Left lobe of liver (tissue), 2 donors: Measurements from ENCODE around the gene HCN1. TPM values are rescaled to one million over a fixed set of nuclear protein-coding genes. Genes with fewer than 3 reads are reported as not detected.
"Not testable (repeated sequence)": the region's sequence is repeated elsewhere in the genome, so short reads cannot be mapped to it uniquely, and the experiment has no call there.

Source experiments
- ATAC-seq: fragments of 200-7000 bp; cut with Tn5 transposase; one replicate; pipeline ENCODE4 v1.9.1; 2020; ENCODE audit warnings: mild to moderate bottlenecking, moderate library complexity
- DNase-seq: peaks from one replicate; pipeline ENCODE4 v3.0.0-alpha.2; 2020; ENCODE audit warnings: low spot score
- total RNA-seq: library from RNA; stranded (reverse); gene quantifications from one replicate; pipeline ENCODE4 v1.2.1, GENCODE V29; 2021
- donor health status: DM: no; HTN: no; CAD: no; lungs with moderate emphysema.
- donor health status: DM: no; HTN: yes; CAD: no.

Gene HCN1
- total RNA-seq, 1 donor from 2014 or later = not detected

- no peak for DNase-seq
- no peak for ATAC-seq
Measured at GRCh38 chr5:45440466-45440865, 255.7 kb downstream of the HCN1 start.

GRCh38 chr5:45437752-45438151 lies 258.4 kb downstream of the HCN1 start:
- no peak for ATAC-seq
- DNase-seq = no peak

DNA sequence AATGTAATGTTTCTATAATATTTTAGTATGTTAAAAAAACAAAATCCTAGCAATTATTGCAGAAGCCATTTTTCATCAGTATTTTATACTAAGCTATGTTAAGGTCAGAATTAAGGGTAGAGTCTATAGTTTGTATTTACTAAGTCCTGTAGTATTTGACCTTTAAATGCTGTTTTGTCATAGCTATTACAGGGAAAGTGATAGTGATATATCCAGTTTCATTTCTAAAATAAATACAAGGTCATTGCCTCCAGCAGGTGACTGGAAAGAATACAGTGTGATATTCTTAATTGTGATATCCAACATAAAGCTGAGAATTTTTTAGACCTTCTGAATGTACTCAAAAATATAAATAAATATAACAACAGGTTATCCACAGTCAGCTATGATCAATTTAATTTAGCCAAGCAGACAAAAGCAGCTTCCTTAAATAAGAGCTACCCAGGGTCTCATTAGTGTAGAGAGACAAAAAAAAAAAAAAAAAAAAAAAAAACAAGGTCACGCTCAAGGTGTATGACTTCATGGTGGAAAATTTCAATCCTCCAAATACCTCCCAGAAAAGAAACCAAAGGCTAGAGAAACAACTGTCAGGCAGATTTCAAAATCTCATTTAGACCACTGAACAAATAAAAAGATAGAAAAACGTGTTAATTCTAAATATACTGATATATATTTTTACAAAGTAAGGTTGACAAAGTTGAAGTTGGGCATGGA lies 278.7 kb downstream of the HCN1 start:
- ATAC-seq (no peak), DNase-seq (no peak)

DNA sequence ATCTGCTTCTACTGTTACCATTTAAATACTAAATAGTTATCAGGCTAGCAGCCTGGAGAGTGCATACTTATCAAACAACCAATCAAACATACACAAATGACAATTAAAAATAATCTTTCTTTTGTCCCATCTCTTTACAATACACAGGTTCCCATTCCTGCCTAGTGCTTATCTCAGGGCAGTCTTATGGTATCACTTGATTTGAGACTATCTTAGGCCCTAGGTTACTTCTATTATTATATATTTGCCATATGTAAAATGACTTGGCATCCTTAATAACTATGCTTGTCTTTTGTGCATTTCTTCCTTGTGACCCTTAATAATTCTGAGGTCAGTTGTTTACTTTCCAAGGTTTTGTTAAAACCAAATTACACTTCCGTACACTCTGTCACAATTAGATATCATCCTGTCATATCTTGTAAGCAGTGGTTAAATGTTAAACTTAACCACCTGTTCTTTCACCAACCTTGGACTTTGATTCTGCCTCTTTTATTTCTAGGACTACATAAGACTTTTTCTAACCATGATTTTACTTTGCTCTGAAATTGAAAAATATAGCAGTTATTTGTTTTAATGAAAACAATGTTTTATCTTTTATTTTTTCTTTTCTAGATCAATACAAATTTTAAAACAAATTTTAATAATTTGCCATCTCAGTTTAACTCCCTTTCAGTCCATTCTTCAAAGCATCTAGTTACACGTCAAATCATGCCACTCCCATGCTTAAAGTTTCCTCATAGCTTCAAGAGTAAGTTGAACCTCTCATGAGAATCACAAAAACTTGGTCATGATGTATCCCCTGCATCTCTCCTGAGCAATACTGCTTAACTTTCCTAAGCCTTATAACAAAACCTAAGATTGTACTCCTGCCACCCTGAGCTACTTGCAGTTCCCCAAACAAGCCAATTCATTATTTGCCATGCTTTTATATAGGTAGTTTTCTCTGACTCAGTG lies 281.3 kb downstream of the HCN1 start:
- ATAC-seq (no peak), DNase-seq (no peak)

DNA sequence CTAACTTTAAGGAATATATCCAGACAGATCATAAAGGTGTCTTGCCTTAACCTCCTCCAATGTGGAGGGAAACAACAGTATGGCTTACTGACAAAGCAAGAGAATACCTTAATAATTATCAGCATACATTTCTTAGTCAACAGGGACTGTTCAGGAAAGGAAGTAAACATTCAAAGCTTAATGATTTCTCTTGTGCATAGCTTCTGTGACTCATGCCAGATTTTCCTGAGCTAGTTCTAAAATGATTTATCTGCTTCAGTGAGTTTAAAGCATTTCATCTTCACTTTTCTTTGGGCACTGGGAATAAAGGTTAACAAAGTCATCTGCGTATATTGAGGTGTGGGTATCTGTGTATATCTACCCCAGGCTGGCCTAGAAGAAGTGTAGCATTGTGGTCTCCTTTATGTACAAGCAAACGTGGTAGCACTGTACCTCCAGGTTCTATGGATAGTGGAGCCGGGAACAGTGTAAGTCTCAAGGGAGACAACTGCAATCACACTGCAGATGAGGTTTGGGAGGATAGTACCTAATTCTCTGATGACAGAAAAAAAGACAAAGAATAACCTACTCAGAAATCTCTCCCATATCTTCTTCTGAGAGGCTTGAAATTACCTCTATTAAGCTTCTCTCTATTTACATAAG lies 284.1 kb downstream of the HCN1 start:
- DNase-seq (no peak), ATAC-seq (no peak)

- no peak for ATAC-seq
- no peak for DNase-seq
Measured at GRCh38 chr5:45410304-45410995, 285.7 kb downstream of the HCN1 start.

DNA sequence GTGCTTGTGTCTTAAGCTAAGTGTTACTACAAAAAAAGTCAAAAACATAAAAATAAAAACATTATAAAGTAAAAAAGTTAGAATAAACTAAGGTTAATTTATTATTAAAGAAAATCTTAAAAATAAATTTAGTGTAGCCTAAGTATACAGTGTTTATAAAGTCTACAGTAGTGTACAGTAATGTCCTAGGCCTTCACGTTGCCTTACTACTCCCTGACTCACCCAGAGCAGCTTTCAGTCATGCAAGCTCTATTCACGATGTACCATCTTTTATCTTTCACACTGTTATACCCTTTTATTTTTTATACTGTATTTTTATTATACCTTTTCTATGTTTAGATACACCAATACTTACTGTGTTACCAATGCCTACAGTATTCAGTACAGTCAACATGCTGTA lies 288.1 kb downstream of the HCN1 start:
- DNase-seq (no peak), ATAC-seq (no peak)

GRCh38 chr5:45402804-45403455 lies 293.2 kb downstream of the HCN1 start:
- ATAC-seq (no peak), DNase-seq (no peak)

DNA sequence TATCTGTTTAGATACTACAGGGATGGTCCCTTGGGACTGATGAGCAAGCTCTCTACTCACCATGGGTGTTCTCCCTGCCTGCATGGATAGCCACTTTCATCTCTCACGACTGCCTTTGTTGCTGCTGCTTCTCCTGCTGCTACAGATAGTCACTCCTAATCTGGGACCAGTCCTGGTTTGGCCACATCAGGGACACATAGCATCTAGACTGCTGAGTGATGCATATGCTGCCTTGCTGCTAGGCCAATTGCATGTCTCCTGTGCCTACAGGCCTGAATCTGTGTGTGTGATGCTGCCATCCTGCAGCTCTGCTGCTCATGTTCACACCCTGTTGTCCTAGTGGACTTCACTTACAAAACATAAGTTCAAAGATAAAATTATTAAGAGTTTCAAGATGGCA lies 297.1 kb downstream of the HCN1 start:
- DNase-seq (no peak), ATAC-seq (no peak)

GRCh38 chr5:45385321-45386058 lies 310.7 kb downstream of the HCN1 start:
- DNase-seq = no peak
- no peak for ATAC-seq

- no peak for ATAC-seq
- no peak for DNase-seq
Measured at GRCh38 chr5:45383985-45384384, 312.2 kb downstream of the HCN1 start.

DNA sequence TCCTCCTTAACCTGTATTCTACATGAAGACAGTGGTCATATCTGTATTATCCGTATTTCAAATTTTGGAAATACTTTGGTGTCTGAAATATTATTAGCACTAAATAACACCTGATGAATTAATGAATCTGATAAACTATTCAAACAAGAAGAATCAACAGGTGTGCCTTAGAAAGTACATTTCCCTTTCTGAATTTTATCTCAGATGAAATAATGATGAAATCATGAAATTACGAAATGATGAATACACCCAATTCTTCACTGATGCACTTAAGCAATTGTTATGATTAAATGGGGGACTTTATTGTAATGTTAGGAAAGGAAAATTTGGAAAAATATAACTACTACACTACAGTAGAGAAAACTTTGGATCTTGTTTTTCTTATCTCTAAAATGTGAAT lies 313.6 kb downstream of the HCN1 start:
- DNase-seq (no peak), ATAC-seq (no peak)

GRCh38 chr5:45376417-45376816 lies 319.8 kb downstream of the HCN1 start:
- DNase-seq (no peak), ATAC-seq (no peak)

GRCh38 chr5:45372629-45373028 lies 323.6 kb downstream of the HCN1 start:
- no peak for ATAC-seq
- DNase-seq = no peak

DNA sequence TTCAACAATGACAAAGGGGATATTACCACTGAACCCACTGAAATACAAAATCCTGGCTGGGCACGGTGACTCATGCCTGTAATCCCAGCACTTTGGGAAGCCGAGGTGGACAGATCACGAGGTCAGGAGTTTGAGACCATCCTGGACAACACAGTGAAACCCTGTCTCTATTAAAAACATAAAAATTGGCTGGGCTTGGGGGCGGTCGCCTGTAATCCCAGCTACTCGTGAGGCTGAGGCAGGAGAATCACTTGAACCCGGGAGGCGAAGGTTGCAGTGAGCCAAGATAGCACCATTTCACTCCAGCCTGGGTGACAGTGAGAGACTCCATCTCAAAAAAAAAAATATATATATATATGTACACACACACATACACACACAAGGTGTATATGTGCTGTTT lies 324.8 kb downstream of the HCN1 start:
- DNase-seq, ATAC-seq: not testable (repeated sequence)

DNA sequence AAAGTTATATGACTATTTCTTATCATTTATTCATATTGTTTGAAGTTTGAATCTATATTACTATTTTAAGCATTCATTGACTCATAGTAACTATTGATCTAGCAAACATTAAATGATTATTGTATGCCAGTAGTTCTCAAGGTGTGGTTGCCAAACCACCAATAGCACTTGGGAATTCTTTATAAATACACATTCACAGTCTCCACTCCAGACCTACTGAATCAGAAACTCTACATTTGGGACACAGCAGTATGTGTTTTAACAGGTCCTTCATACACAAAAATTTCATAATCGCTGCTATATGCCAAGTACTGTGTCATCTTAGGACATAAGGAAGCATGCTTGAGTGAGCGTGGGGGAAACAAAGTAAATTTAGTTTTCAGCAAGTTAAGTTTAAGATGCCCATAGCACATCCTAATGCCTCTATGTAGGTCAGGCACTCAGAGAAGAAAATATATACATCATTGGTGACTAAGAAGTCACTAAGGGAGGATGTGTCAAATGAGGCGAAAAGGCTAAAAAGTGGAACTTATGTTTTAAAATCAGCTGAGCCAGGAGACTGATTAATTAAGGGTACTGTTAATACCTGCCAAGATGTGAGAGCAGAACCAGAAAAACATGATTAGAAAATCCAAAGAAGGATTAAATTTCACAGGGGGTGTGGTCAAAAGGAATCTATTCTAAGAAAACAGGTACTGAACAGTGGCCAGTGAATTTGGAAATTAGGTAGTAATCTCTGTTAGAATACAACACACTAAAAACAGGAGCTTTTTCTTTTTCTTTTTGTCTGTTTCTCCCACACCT lies 340.8 kb downstream of the HCN1 start:
- ATAC-seq (no peak), DNase-seq (no peak)

DNA sequence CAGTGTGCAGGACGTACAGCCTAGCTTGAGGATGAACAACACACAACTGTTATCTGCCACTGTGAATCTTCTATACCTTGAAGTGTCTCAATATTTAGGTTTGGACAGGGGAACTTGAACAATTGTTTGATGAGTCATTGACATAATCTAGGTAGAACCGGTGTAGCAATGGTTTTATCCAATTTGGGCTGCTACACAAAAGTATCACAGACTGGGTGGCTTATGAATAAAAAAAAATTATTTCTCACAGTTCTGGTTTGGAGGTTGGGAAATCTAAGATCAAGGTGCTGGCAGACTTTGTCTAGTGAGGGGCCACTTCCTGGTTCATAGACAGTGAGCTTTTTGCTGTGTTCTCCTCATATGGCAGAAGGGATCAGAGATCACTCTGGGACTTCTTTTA lies 359.7 kb downstream of the HCN1 start:
- no peak for DNase-seq
- no peak for ATAC-seq

GRCh38 chr5:45335978-45336377 lies 360.2 kb downstream of the HCN1 start:
- ATAC-seq (no peak), DNase-seq (no peak)

GRCh38 chr5:45335346-45335745 lies 360.8 kb downstream of the HCN1 start:
- ATAC-seq (no peak), DNase-seq (no peak)
